ENCODE measurements around the gene EIF1AD.

Gene EIF1AD

GRCh38 chr11:66002648-66003225, 780 bp upstream of the EIF1AD start:
- DNase-seq = peak in 1 of 2 experiments; percentile 82

GRCh38 chr11:65997286-65997685, 4.7 kb downstream of the EIF1AD start:
- DNase-seq = no peak

DNA sequence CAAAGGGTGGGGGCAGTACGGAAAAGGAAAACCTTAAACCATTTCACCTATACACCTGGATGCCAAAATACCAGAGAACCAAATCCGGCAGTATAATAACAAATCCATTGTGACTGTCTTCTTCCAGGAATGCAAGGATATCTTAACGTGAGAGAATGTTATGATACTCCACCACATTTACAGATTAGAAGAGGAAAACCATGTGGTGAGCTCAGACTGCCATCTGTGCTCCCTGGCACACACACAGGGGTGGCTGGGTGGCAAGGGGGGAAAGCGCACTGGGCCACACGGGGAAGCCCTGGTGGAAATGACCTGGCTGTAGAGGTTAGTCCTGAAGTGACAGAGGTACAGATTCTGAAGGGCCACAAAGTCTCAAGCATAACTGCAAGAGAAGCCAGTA, 9.9 kb downstream of the EIF1AD start:
- no peak for DNase-seq

- DNase-seq = peak; percentile 96 to 97
Measured at GRCh38 chr11:65988791-65989592, 13.0 kb downstream of the EIF1AD start.

GRCh38 chr11:65987336-65987735, 14.6 kb downstream of the EIF1AD start:
- no peak for DNase-seq

- no peak for DNase-seq
Measured at GRCh38 chr11:65983589-65983987, 18.4 kb downstream of the EIF1AD start.

DNA sequence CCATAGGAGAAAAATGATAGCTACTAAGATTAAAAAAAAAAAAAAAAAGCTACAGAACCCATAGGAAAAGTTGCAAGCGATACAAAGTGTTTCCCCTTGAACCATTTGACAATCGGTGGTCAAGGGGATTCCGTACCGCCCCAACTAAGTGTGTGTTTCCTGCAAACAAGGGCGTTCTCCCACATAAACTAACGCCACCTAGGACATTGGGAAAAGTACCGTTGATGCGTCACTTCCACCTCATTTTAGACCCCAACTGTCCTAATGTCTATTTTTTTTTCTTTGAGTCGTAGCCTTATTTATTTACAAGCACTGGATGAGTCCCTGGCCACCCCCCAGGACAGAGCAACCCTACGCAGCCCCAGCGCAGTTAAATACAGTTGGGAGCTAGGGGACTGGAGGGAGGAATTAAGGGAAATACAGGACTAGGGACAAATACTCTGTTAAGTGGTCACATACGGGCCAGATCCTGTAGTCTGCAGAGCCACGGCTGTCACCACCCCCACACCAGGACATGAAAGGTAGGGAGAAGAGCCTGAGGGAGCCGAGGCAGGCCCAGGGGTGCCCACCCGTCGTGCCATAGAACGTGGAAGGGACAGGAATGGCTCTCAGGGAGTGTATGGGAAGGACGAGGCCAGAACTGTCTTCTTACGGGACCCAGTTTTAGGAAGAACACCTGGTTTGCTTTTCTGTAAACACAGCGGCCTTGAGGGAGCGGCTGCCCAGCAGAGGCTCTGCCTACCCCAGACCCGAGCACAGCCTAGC, 19.0 kb downstream of the EIF1AD start:
- DNase-seq = no peak

GRCh38 chr11:65981972-65982823, 19.8 kb downstream of the EIF1AD start:
- no peak for DNase-seq

- no peak for DNase-seq
Measured at GRCh38 chr11:65981101-65981740, 20.7 kb downstream of the EIF1AD start.

- DNase-seq = no peak
Measured at GRCh38 chr11:65979261-65979759, 22.6 kb downstream of the EIF1AD start.

DNA sequence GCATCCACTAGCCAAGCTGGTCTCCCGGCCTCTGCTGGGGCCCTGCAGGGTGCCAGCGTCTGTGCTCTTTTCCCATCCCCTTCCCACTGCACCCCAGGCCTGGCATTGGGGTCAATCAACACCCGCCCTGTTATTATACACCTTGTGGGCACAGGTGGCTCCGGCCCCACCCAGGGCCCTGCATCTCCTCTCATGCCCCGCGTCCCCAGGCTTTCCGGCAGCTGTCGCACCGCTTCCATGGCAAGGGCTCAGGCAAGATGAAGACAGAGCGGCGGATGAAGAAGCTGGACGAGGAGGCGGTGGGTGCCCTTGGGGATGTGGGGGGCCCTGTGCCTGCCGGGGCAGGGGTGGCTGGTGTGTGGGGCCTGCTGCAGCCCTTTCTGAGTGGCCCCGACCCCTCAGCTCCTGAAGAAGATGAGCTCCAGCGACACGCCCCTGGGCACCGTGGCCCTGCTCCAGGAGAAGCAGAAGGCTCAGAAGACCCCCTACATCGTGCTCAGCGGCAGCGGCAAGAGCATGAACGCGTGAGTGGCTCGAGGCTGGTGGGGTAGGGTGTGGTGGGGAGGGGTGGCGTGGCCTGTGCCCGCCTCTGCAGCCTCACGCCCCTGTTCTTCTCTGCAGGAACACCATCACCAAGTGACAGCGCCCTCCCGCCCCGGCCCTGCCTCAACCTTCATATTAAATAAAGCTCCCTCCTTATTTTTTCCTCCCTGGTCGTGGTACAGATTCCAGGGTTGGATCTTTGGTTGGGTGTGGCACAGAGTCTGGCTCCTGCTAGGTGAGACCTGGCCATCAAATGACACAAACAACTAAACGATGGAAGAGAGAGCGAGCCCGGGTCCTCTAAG, 23.3 kb downstream of the EIF1AD start:
- no peak for DNase-seq

DNA sequence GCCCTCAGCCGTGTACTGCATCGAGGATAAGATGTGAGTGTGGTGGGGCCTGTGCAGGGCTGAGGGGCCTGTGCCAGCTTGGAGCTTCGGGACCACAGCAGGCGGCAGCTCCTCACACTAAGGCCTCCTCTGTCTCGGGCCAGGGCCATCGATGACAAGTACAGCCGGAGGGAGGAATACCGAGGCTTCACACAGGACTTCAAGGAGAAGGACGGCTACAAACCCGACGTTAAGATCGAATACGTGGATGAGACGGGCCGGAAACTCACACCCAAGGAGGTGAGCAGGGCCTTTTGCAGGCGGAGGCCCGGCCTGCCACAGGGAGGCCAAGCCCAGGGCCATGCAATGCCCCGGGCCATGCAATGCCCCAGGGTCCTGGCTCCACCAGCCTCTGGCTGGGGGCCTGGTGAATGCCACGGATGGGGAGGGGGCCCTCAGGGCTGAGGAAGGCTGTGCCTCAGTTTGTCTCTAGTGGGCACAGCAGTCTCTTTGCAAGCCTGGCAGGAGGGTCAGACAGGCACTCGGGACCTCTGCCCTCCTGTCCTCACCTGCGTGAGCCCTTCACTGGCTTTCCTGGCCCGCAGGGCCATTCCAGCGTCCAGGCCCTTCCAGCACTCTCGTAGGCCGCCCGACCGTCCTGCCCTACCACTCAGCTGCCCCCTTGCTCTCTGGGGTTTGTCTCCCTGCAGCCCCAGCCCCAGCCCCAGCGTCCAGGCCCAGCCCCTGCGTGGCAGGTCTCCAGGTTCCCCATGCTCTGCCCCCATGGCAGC, 24.2 kb downstream of the EIF1AD start:
- DNase-seq = no peak

GRCh38 chr11:65976216-65977176, 25.5 kb downstream of the EIF1AD start:
- DNase-seq = no peak

DNA sequence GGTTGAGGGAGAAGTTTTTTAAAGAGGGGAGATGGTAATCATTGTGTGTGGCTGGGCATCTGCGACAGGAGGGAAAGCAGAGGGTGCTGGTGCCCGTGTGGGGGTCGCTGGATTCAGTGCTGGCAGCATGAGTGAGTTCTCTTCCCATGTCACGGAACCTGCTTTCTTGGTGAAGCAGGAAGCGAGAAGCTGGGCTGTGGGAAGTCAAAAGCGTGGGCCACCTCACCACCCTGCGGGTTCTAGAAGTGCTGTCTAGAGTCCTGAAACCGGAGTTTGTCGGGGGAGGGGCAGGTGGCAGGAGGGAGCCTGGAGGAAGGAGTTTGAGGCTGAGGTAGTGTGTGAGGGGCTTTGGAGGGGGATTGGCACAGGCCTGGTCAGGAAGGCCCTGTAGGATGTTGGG, 26.2 kb downstream of the EIF1AD start:
- no peak for DNase-seq

DNA sequence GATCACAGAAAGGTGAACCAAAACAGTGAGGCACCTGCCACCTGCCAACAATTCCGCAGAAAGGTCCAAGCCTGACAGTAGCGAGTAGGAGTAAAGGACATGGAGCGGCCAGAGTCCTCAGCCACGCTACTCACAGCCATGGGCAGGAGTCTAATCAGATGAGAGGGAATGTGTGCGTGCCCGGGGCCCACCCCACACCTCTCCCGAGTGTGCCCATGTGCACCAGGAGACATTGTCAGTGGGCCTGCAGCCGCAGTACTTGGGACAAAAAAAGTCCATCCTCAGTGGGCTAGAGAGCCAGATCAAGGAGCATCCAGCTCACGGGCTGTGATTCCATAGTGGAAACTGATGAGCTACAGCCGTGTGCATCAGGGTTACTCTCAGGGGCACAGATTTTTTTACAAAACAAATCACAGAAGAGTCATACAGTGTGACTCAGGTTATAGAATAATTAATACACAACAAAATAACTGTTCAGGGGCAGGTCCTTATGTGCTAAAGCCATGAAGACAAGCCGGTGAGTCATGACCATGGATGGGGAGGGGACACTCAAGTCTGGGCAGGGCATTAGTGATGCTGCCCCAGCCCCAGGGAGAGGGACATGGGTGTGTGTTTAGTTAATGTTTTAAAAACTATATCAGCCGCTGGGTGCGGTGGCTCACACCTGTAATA, 28.4 kb downstream of the EIF1AD start:
- no peak for DNase-seq

- DNase-seq = no peak
Measured at GRCh38 chr11:65972116-65972515, 29.8 kb downstream of the EIF1AD start.

GRCh38 chr11:65968600-65969482, 33.1 kb downstream of the EIF1AD start:
- no peak for DNase-seq

Data from NCI-H526 (cell line).